ENCODE data around the gene LCN15. TPM values are rescaled to one million over a fixed set of nuclear protein-coding genes. Genes with fewer than 3 reads are reported as not detected.
A peak's percentile ranks its signal among the peaks of the same experiment; 100 is the strongest.
"Not testable (repeated sequence)": the region's sequence is repeated elsewhere in the genome, so short reads cannot be mapped to it uniquely, and the experiment has no call there.

LCN15 gene
- polyA plus RNA-seq, 3 donors: not detected

DNA sequence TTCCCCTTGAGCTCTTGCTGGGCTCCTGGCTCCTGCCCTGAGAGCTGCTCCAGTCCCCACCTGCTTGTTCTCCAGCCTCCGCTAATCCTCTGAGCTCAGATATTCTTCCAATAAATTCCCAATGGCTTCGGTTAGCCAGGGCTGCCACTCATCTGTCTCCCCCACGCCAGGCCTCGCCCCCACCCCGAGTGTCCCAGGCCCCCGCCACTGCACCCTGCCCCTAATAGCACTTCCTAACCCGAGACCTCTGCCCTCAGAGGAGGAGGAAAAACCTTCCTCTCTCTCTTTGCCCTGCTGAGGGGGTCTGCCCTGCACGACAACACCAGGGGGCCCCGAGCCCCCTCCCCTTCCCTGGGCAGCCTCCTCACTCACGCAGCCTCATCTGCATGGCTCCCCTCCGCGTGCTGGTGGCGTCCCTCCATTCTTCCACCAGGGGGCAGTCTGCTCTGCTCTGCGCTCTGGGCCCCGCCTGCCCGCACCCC lies 5.4 kb upstream of the LCN15 start:
- H3K36me3 Mint-ChIP-seq: no peaks in the 10 kb centered on the region
- H3K9me3 ChIP-seq (replicated peaks in 1 of 2; ENCODE audit: control insufficient read depth in 1 of 2, insufficient read depth in 1 of 2, low read length in 2 of 2): peaks cover 9 to 18% of the 10 kb centered on the region in 2 donors
- H3K27me3 ChIP-seq (ENCODE audit: control insufficient read depth in 2 of 2, insufficient read depth in 2 of 2, low read length in 2 of 2): no peaks in the 10 kb centered on the region
- peaks cover 0 to 3% of the 10 kb centered on the region in 2 donors for H3K4me1 ChIP-seq (ENCODE audit: control insufficient read depth in 1 of 2, insufficient read depth in 2 of 2, low read length in 2 of 2)
- no peak overlapping the region for H3K27ac Mint-ChIP-seq
- H3K9ac ChIP-seq (ENCODE audit: insufficient read depth, low read length, poor library complexity, severe bottlenecking): no peak overlapping the region
- DNase-seq: peak in 2 of 3 donors; percentile 25 to 47
- H3K4me3 Mint-ChIP-seq: no peak overlapping the region
- H3K27ac ChIP-seq (ENCODE audit: low read depth in 1 of 2, low read length in 2 of 2): no peak overlapping the region
- H3K9me3 Mint-ChIP-seq: peaks cover 8 to 20% (median 14%) of the 10 kb centered on the region in 7 donors
- intact Hi-C loops (cut with micrococcal nuclease): no loop called here
- H3K36me3 ChIP-seq (replicated peaks in 1 of 2; ENCODE audit: control insufficient read depth in 1 of 2, insufficient read depth in 2 of 2, low read length in 2 of 2): no peaks in the 10 kb centered on the region
- no peak overlapping the region for H2AFZ ChIP-seq (ENCODE audit: insufficient read depth, low read depth, low read length, poor library complexity, severe bottlenecking)
- H3K4me1 Mint-ChIP-seq: peaks cover 12% of the 10 kb centered on the region
- H3K79me2 ChIP-seq (ENCODE audit: insufficient read depth, low read length): no peaks in the 10 kb centered on the region
- no peaks in the 10 kb centered on the region for H4K20me1 ChIP-seq (ENCODE audit: insufficient read depth, low read length)
- TF ChIP-seq, protein P1, sequence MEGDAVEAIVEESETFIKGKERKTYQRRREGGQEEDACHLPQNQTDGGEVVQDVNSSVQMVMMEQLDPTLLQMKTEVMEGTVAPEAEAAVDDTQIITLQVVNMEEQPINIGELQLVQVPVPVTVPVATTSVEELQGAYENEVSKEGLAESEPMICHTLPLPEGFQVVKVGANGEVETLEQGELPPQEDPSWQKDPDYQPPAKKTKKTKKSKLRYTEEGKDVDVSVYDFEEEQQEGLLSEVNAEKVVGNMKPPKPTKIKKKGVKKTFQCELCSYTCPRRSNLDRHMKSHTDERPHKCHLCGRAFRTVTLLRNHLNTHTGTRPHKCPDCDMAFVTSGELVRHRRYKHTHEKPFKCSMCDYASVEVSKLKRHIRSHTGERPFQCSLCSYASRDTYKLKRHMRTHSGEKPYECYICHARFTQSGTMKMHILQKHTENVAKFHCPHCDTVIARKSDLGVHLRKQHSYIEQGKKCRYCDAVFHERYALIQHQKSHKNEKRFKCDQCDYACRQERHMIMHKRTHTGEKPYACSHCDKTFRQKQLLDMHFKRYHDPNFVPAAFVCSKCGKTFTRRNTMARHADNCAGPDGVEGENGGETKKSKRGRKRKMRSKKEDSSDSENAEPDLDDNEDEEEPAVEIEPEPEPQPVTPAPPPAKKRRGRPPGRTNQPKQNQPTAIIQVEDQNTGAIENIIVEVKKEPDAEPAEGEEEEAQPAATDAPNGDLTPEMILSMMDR (IDR thresholded peaks at IDR 0.05): peak; percentile 45
- peaks cover 13 to 22% (median 19%) of the 10 kb centered on the region in 3 donors for H3K27me3 Mint-ChIP-seq (ENCODE audit: low read depth in 3 of 3)
- WGBS (ENCODE audit: insufficient coverage): 11% methylated on average over 5 of the region's 16 CpGs
- H3K4me2 ChIP-seq (replicated peaks; ENCODE audit: extremely low read depth, low read length, poor library complexity, severe bottlenecking): no peak overlapping the region
- H3K4me3 ChIP-seq (replicated peaks in 1 of 3; ENCODE audit: low read depth in 2 of 3, low read length in 3 of 3): no peak overlapping the region

DNA sequence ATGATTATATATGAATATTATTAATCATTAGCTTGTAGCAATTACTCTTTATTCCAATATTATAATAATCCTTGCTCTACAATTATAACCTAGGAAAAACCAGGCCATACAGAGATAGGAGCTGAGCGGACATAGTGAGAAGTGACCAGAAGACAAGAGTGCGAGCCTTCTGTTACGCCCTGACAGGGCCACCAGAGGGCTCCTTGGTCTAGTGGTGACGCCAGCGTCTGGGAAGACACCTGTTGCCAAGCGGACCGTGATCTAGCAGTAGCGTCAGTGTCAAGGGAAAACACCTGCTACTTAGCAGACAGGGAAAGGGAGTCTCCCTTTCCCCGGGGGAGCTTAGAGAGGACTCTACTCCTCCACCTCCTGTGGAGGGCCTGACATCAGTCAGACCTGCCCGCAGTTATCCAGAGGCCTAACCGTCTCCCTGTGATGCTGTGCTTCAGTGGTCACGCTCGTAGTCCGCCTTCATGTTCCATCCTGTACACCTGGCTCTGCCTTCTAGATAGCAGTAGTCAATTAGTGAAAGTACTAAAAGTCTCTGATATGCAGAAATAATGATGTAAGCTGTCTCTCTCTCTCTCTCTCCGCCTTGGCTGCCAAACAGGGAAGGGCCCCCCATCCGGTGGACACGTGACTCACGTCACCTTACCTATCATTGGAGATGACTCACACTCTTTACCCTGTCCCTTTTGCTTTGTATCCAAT lies 2.2 kb upstream of the LCN15 start:
- H3K27me3 ChIP-seq (ENCODE audit: control insufficient read depth in 2 of 2, insufficient read depth in 2 of 2, low read length in 2 of 2); H3K27ac ChIP-seq (ENCODE audit: low read depth in 1 of 2, low read length in 2 of 2); H3K4me1 Mint-ChIP-seq; H4K20me1 ChIP-seq (ENCODE audit: insufficient read depth, low read length); H3K4me3 ChIP-seq (replicated peaks in 1 of 3; ENCODE audit: low read depth in 2 of 3, low read length in 3 of 3); H3K4me1 ChIP-seq (ENCODE audit: control insufficient read depth in 1 of 2, insufficient read depth in 2 of 2, low read length in 2 of 2); H3K9me3 Mint-ChIP-seq; H3K9me3 ChIP-seq (replicated peaks in 1 of 2; ENCODE audit: control insufficient read depth in 1 of 2, insufficient read depth in 1 of 2, low read length in 2 of 2); H3K4me3 Mint-ChIP-seq; H3K36me3 ChIP-seq (replicated peaks in 1 of 2; ENCODE audit: control insufficient read depth in 1 of 2, insufficient read depth in 2 of 2, low read length in 2 of 2); H3K4me2 ChIP-seq (replicated peaks; ENCODE audit: extremely low read depth, low read length, poor library complexity, severe bottlenecking); H3K79me2 ChIP-seq (ENCODE audit: insufficient read depth, low read length); H2AFZ ChIP-seq (ENCODE audit: insufficient read depth, low read depth, low read length, poor library complexity, severe bottlenecking); H3K36me3 Mint-ChIP-seq; H3K9ac ChIP-seq (ENCODE audit: insufficient read depth, low read length, poor library complexity, severe bottlenecking); intact Hi-C loops (cut with micrococcal nuclease): not testable (repeated sequence)
- peaks cover 13 to 31% (median 23%) of the 10 kb centered on the region in 3 donors for H3K27me3 Mint-ChIP-seq (ENCODE audit: low read depth in 3 of 3)
- WGBS (ENCODE audit: insufficient coverage): 74% methylated on average over 6 of the region's 18 CpGs
- DNase-seq: peak; percentile 20 to 72 (median 38)
- TF ChIP-seq, protein P1 (IDR thresholded peaks at IDR 0.05): peak; percentile 68
- H3K27ac Mint-ChIP-seq: peak overlapping the region in 4 of 7 donors; percentile 42 to 74 (median 57)

DNA sequence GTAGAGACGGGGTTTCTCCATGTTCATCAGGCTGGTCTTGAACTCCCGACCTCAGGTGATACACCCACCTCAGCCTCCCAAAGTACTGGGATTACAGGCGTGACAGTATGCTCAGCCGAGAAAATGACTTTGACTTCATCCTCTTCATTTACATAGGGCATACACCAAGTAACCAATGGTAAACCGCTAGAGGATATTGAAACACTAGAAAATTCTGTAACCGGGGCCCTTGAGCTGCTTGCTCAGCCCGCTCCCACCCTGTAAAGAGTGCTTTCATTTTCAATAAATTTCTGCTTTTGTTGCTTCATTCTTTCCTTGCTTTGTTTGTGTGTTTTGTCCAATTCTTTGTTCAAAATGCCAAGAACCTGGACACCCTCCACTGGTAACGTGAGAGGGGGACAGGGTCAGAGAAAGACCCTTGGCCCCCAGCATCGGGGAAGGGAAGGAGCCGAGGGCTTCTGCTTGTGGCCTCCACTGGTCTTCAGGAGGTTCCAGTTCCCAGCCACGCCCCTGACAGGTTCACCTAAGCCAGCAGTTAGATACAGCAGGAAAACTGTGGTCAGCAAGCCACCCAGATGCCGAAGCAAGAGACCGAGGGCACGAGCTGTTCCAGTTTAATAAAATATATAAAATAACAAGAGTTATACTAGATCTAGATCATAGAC lies 1.6 kb upstream of the LCN15 start:
- DNase-seq, H3K36me3 Mint-ChIP-seq: not testable (repeated sequence)

More for the DNA sequence above, 1.6 kb upstream of the LCN15 start:
- H4K20me1 ChIP-seq (ENCODE audit: insufficient read depth, low read length); H3K4me3 ChIP-seq (replicated peaks in 1 of 3; ENCODE audit: low read depth in 2 of 3, low read length in 3 of 3); H3K9me3 Mint-ChIP-seq; H3K4me3 Mint-ChIP-seq; H3K4me1 ChIP-seq (ENCODE audit: control insufficient read depth in 1 of 2, insufficient read depth in 2 of 2, low read length in 2 of 2); H2AFZ ChIP-seq (ENCODE audit: insufficient read depth, low read depth, low read length, poor library complexity, severe bottlenecking); H3K79me2 ChIP-seq (ENCODE audit: insufficient read depth, low read length); intact Hi-C loops (cut with micrococcal nuclease); H3K4me2 ChIP-seq (replicated peaks; ENCODE audit: extremely low read depth, low read length, poor library complexity, severe bottlenecking); H3K9ac ChIP-seq (ENCODE audit: insufficient read depth, low read length, poor library complexity, severe bottlenecking); H3K27ac ChIP-seq (ENCODE audit: low read depth in 1 of 2, low read length in 2 of 2); H3K36me3 ChIP-seq (replicated peaks in 1 of 2; ENCODE audit: control insufficient read depth in 1 of 2, insufficient read depth in 2 of 2, low read length in 2 of 2); H3K9me3 ChIP-seq (replicated peaks in 1 of 2; ENCODE audit: control insufficient read depth in 1 of 2, insufficient read depth in 1 of 2, low read length in 2 of 2); H3K27me3 ChIP-seq (ENCODE audit: control insufficient read depth in 2 of 2, insufficient read depth in 2 of 2, low read length in 2 of 2): not testable (repeated sequence)
- WGBS (ENCODE audit: insufficient coverage): 78% methylated on average over 6 of the region's 14 CpGs
- peak overlapping the region in 2 of 7 donors; percentile 52 to 62 for H3K27ac Mint-ChIP-seq
- peaks cover 12 to 28% (median 22%) of the 10 kb centered on the region in 3 donors for H3K27me3 Mint-ChIP-seq (ENCODE audit: low read depth in 3 of 3)
- H3K4me1 Mint-ChIP-seq: peaks cover 11% of the 10 kb centered on the region
